Activated gamma-delta T cell treated with anti-CD3 and anti-CD28 coated beads, Interleukin-2, amount 50 U/mL, for 16 hours (primary cell): ENCODE measurements around the gene WDR86.

ENCODE experiments used
- DNase-seq: peaks from one replicate; pipeline ENCODE4 v3.0.0-alpha.2; 2020; ENCODE audit warnings: low read depth

The WDR86 gene

GRCh38 chr7:151439855-151440798, 30.3 kb upstream of the WDR86 start, which contains the start of gene CRYGN:
CRYGN (minus strand) TSS chr7:151440141; CDS start chr7:151439917, 224 bp downstream.
- DNase-seq = no peak

- DNase-seq = no peak
These were observed 29.2 kb upstream of the WDR86 start for GRCh38 chr7:151438864-151439601.

GRCh38 chr7:151437866-151438516, 28.2 kb upstream of the WDR86 start:
- DNase-seq = no peak

- no peak for DNase-seq
These were observed 27.3 kb upstream of the WDR86 start for GRCh38 chr7:151437159-151437553.

GRCh38 chr7:151436446-151437158, 26.8 kb upstream of the WDR86 start:
- no peak for DNase-seq

GRCh38 chr7:151435971-151436370, 26.1 kb upstream of the WDR86 start:
- no peak for DNase-seq

DNA sequence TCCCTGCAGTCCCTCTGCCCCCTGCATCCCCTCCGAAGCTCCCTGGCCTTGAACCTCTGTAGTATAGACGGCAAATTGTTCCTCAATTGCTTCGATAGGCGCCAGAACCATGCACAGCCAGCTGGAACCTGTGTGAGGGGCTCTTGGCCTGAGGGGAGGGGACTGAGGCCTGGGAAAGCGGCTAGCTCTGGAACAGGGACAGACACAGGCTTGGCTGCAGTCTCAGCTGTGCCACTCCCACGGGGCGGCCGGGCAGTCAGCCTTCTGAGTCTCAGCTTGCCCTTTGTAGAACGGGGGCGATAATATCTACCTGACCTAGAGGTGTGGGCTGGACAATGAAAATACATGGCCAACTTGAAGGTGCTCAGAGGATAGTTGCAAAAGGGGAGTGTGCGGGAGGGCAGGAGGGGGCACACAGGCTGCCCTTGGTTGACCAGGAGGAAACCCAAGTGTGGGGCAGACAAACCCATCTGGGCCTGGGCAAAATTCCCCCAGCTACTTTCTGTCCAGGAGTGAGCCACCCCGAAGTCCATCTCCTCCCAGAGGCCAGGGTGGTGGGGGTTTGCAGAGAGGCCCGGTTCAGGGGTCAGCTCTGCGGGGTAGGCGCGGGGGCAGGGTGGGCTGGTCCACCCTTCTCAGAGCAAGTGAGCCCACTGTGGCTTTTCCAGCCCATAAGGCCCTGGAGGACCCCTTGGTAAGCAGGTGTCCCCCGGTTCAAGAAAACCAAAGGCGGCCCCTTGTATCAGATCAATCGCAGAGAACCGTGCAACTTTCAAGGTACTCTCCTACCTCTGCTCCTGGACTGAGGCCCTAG, 25.5 kb upstream of the WDR86 start:
- no peak for DNase-seq

DNA sequence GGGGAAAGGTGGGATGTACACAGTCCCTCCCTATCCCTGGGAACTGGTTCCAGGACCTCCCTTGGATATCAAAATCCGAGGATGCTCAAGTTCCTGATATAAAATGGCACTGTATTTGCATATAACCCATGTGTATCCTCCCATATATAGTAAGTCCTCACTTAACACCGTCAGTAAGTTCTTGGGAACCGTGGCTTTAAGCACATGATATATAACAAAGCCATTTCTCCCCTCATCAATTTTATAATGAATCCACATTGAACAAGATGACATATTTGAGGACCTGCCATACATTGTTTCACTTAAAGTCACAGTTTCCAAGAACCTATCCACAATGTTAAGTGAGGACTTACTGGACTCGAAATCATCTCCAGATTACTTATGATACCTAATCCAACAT, 24.7 kb upstream of the WDR86 start:
- no peak for DNase-seq

DNA sequence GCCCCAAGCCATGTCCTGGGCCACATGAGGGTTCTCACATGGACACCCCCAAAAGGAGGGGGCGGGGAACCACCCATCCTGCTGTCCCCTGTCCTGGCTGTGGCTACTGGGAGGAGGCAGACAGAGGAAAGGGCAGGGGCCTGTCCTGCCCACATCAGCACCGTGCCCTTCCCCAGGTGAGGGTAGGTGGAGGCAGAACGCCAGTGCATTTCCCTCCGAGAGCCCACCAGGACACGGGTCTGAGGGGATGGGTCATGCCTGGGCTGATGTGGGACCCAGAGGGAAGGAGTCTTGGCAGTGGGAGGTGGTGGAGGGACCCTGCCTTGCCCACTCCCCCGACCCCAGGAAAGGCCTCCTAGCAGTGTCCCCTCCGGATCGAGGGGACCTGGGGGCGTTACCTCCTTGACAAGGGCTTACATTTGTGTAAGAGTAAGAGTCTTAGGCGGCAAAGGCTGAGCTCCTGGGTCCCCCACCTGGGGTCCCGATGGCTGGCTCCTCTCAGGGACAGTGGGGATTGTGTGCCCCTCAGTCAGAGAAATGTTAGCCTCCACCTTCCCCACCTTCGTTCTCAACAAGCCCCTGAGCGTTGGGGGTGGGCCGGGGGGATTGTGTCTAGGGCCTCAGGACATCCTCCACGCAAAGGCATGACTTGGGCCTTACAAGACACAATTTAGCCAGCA, 24.0 kb upstream of the WDR86 start:
- no peak for DNase-seq

GRCh38 chr7:151432658-151433521, 23.1 kb upstream of the WDR86 start:
- peak; percentile 47 for DNase-seq

GRCh38 chr7:151431768-151432311, 22.0 kb upstream of the WDR86 start:
- DNase-seq = no peak

- DNase-seq = no peak
These were observed 21.5 kb upstream of the WDR86 start for GRCh38 chr7:151431281-151431767.

DNA sequence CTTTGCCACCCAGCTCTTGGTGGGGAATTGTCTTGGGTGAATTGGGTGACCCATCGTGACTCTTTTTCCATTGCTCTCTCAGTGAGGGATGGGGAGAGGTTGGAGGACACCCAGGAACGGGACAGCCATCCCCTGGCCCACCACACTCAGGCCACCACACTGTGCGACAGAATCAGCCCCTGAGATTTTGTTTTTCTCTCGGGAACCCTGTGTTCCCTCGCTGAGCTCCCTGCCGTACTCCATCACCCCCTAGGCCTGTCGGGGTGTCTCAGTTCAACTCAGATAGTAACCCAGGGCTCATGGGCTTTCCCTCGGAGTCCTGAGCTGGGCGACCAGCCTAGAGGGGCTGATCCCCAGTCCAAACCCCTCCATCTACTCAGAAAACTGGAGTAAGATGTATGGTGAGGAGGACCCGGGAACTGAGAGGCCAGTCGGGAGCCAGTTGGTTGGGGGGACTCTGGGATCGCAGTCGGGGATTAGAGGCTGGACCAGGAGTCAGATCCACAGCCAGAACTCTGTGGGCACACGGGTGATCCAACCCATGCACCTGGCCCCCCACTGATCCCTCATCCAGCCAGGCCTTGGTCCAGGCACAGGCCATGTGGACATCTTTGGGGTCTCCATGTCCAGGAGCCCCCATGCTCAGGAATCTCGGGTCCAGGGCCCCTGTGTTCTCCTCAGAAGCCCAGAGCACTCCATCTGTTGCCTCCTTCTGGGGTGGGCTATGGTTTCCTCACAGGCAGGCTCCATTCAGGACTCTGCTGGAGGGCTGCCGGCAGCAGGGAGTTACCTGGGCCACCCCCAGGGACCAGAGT, 20.8 kb upstream of the WDR86 start:
- no peak for DNase-seq

GRCh38 chr7:151429560-151430331, 19.9 kb upstream of the WDR86 start:
- DNase-seq = no peak

GRCh38 chr7:151429237-151429559, 19.4 kb upstream of the WDR86 start:
- no peak for DNase-seq

GRCh38 chr7:151428378-151429236, 18.8 kb upstream of the WDR86 start:
- DNase-seq = no peak
